Mesothelial cell of epicardium (in vitro differentiated cells): ENCODE data around the gene MZF1. TPM values are rescaled to one million over a fixed set of nuclear protein-coding genes. Genes with fewer than 3 reads are reported as not detected.

Experiments used
- DNase-seq, 2 experiments: peaks; one replicate each; pipeline ENCODE4 v3.0.0; 2021; ENCODE audit warnings: low spot score in 2 of 2; ENCODE audit not compliant: unreplicated experiment in 2 of 2
- H3K27ac Mint-ChIP-seq: 2 replicates; pipeline ENCODE4 v1.8.0; 2021; ENCODE audit warnings: mixed read lengths
- H3K27me3 Mint-ChIP-seq: 2 replicates; pipeline ENCODE4 v1.8.0; 2021; ENCODE audit warnings: low read depth, mixed read lengths
- H3K36me3 Mint-ChIP-seq: 2 replicates; pipeline ENCODE4 v1.8.0; 2021; ENCODE audit warnings: mixed read lengths
- H3K4me1 Mint-ChIP-seq: 2 replicates; pipeline ENCODE4 v1.8.0; 2021; ENCODE audit warnings: mixed read lengths
- H3K4me3 Mint-ChIP-seq: 2 replicates; pipeline ENCODE4 v1.8.0; 2021; ENCODE audit warnings: mild to moderate bottlenecking, moderate library complexity, mixed read lengths
- H3K9me3 Mint-ChIP-seq: 2 replicates; pipeline ENCODE4 v1.8.0; 2021; ENCODE audit warnings: mixed read lengths
- CTCF ChIP-seq: fragments of 200-600 bp; sonication (generic); IDR thresholded peaks from one replicate; pipeline ENCODE4 v1.5.0; 2021; ENCODE audit warnings: antibody characterized with exemption; ENCODE audit not compliant: unreplicated experiment
- total RNA-seq: library from RNA; stranded (reverse); gene quantifications from 3 replicates; pipeline ENCODE4 v1.2.1, GENCODE V29; 2021

MZF1 gene
- total RNA-seq, 1 donor from 2014 or later = 42.6 TPM

GRCh38 chr19:58553799-58554493, 19.2 kb downstream of the MZF1 start:
- H3K4me1 Mint-ChIP-seq = peaks cover 39% of the 10 kb centered on the region

GRCh38 chr19:58552655-58553054, 20.5 kb downstream of the MZF1 start:
- peak overlapping the region; percentile 35 for H3K27ac Mint-ChIP-seq
- TF ChIP-seq CTCF = no peak
- H3K4me1 Mint-ChIP-seq = peaks cover 34% of the 10 kb centered on the region
- H3K4me3 Mint-ChIP-seq = peak overlapping the region; percentile 9
- H3K27me3 Mint-ChIP-seq = no peaks in the 10 kb centered on the region
- H3K36me3 Mint-ChIP-seq = peaks cover 34% of the 10 kb centered on the region
- no peaks in the 10 kb centered on the region for H3K9me3 Mint-ChIP-seq
- DNase-seq = no peak

More at GRCh38 chr19:58553799-58554493, 19.2 kb downstream of the MZF1 start:
- Mint-ChIP-seq H3K9me3 (no peaks in the 10 kb centered on the region), H3K4me3 (peak overlapping the region; percentile 94), H3K36me3 (peaks cover 31% of the 10 kb centered on the region), H3K27me3 (no peaks in the 10 kb centered on the region), H3K27ac (peak overlapping the region; percentile 100)
- TF ChIP-seq CTCF = no peak
- DNase-seq = no peak

- Mint-ChIP-seq H3K4me1 (peaks cover 27% of the 10 kb centered on the region), H3K27ac (peak overlapping the region; percentile 47), H3K9me3 (no peaks in the 10 kb centered on the region), H3K36me3 (peaks cover 34% of the 10 kb centered on the region), H3K4me3 (no peak overlapping the region), H3K27me3 (no peaks in the 10 kb centered on the region)
- no peak for TF ChIP-seq CTCF
- no peak for DNase-seq
These were observed 21.3 kb downstream of the MZF1 start for GRCh38 chr19:58551577-58552471.

- TF ChIP-seq CTCF = no peak
These were observed 22.0 kb downstream of the MZF1 start for GRCh38 chr19:58551123-58551497.

GRCh38 chr19:58550362-58551122, 22.6 kb downstream of the MZF1 start:
- no peaks in the 10 kb centered on the region for H3K27me3 Mint-ChIP-seq
- H3K27ac Mint-ChIP-seq = no peak overlapping the region
- peaks cover 30% of the 10 kb centered on the region for H3K36me3 Mint-ChIP-seq
- no peak for DNase-seq
- no peak overlapping the region for H3K4me3 Mint-ChIP-seq
- peaks cover 31% of the 10 kb centered on the region for H3K4me1 Mint-ChIP-seq
- TF ChIP-seq CTCF = no peak
- H3K9me3 Mint-ChIP-seq = no peaks in the 10 kb centered on the region

More at GRCh38 chr19:58551123-58551497, 22.0 kb downstream of the MZF1 start:
- DNase-seq = no peak
- Mint-ChIP-seq H3K36me3 (peaks cover 30% of the 10 kb centered on the region), H3K4me3 (no peak overlapping the region), H3K4me1 (peaks cover 27% of the 10 kb centered on the region), H3K27me3 (no peaks in the 10 kb centered on the region), H3K9me3 (no peaks in the 10 kb centered on the region), H3K27ac (no peak overlapping the region)
